GM12891 (cell line): ENCODE results near the gene AP4E1.

ENCODE experiments used
- PAX5 ChIP-seq: IDR thresholded peaks from 2 replicates; pipeline ENCODE4 v1.6.1; 2011; ENCODE audit warnings: low read length, moderate library complexity, mild to moderate bottlenecking; ENCODE audit not compliant: insufficient read depth, severe bottlenecking
- POLR2A ChIP-seq: IDR thresholded peaks from 2 replicates; pipeline ENCODE4 v1.6.1; 2011; ENCODE audit warnings: low read depth, low read length, control low read depth
- SPI1 ChIP-seq: IDR thresholded peaks from 2 replicates; pipeline ENCODE4 v1.6.1; 2011; ENCODE audit warnings: low read depth, low read length, control low read depth
- TAF1 ChIP-seq: IDR thresholded peaks from 2 replicates; pipeline ENCODE4 v1.6.1; 2011; ENCODE audit warnings: low read depth, low read length, control low read depth

- peak; percentile 82 for TF ChIP-seq POLR2A
- TF ChIP-seq TAF1, result peak; percentile 74
- TF ChIP-seq SPI1, result peak; percentile 88
- peak; percentile 80 for TF ChIP-seq PAX5
Observed at GRCh38 chr15:50908209-50909009, at the start of gene AP4E1.
